Neural crest cell (in vitro differentiated cells): ENCODE results near the gene TBC1D2B. TPM values are rescaled to one million over a fixed set of nuclear protein-coding genes. Genes with fewer than 3 reads are reported as not detected.

Experiments
- DNase-seq: peaks from one replicate; pipeline ENCODE4 v3.0.0; 2021; ENCODE audit warnings: low read depth, mixed read lengths, low spot score
- H3K27ac Mint-ChIP-seq: one replicate; pipeline ENCODE4 v1.8.0; 2021; ENCODE audit warnings: mild to moderate bottlenecking, mixed read lengths; ENCODE audit not compliant: unreplicated experiment
- H3K27me3 Mint-ChIP-seq: 2 replicates; pipeline ENCODE4 v1.8.0; 2021; ENCODE audit warnings: low read depth, mild to moderate bottlenecking, mixed read lengths
- H3K36me3 Mint-ChIP-seq: 2 replicates; pipeline ENCODE4 v1.8.0; 2021; ENCODE audit warnings: low read depth, mild to moderate bottlenecking, mixed read lengths
- H3K4me1 Mint-ChIP-seq: 2 replicates; pipeline ENCODE4 v1.8.0; 2021; ENCODE audit warnings: mixed read lengths
- H3K4me3 Mint-ChIP-seq: one replicate; pipeline ENCODE4 v1.8.0; 2021; ENCODE audit warnings: mild to moderate bottlenecking, mixed read lengths
- H3K9me3 Mint-ChIP-seq: 2 replicates; pipeline ENCODE4 v1.8.0; 2021; ENCODE audit warnings: mixed read lengths
- long read RNA-seq: library from polyadenylated mRNA; unstranded; transcript quantifications from one replicate; pipeline ENCODE4 v2.0.0, GENCODE V29; 2020
- total RNA-seq: library from RNA; stranded (reverse); gene quantifications from 2 replicates; pipeline ENCODE4 v1.2.1, GENCODE V29; 2021
- TF ChIP-seq, protein P1 (sequence below): fragments of 200-600 bp; sonication (generic); conservative IDR thresholded peaks from 2 replicates; pipeline ENCODE4 v1.5.0; 2021; ENCODE audit warnings: antibody characterized with exemption, mild to moderate bottlenecking

TBC1D2B gene
- total RNA-seq = 19.7 and 21.8 TPM in 2 replicates
- long read RNA-seq, full-length matches to known transcripts = 4 of 5 reads
- long read RNA-seq, partial matches to known transcripts = 1 of 5 reads
- long read RNA-seq, other reads (novel, unspliced or antisense) = 0 of 5 reads

DNA sequence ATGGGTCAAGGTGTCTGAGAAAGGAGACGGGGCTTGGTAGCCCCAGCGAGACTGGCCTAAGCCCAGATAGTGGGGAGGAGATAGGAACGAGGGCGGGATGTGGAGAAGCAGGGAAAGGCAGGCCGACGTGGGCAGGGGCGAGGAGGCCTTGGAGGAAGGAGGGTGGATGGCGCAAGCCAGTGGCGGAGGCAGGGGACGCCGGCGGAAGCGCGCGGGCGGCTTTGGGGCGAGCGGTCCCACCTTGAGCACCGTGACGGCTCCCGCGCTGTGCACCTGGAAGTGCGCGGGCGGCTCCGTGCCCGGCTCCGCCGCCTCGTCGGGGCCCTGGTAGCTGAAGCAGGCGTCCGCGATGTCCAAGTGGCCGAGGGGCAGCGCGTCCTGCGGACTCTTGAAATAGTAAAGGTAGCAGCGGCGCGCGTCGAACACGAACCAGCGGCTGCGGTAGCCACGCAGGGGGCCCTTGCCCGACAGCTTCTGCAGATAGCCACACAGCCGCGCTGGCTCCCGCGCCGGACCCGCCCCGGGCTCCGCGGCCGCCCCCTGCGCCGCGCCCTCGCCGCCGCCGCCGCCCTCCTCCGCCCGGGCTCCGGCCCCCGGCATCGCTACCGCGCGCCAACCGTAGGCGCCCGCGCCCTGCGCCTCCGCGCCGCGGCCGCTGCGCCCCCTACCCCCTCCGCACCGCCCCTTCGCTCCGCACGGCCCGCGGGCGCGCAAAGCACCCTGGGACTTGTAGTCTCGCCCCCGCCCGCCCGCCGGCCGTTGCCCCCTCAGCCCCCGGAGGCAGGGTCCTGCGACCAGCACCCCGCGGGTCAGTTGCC, at the start of gene TBC1D2B:
TBC1D2B (minus strand) TSS at position 659 of the 818 bp plus-strand sequence; CDS start at position 600, 59 bp downstream.
- no peaks in the 10 kb centered on the region for H3K27me3 Mint-ChIP-seq
- H3K27ac Mint-ChIP-seq = peak within 1 kb of the TSS; percentile 94
- peak; percentile 56 for DNase-seq
- H3K9me3 Mint-ChIP-seq = no peaks in the 10 kb centered on the region
- no peaks in the 10 kb centered on the region for H3K36me3 Mint-ChIP-seq
- H3K4me1 Mint-ChIP-seq = peaks cover 33% of the 10 kb centered on the region
- TF ChIP-seq, protein P1, sequence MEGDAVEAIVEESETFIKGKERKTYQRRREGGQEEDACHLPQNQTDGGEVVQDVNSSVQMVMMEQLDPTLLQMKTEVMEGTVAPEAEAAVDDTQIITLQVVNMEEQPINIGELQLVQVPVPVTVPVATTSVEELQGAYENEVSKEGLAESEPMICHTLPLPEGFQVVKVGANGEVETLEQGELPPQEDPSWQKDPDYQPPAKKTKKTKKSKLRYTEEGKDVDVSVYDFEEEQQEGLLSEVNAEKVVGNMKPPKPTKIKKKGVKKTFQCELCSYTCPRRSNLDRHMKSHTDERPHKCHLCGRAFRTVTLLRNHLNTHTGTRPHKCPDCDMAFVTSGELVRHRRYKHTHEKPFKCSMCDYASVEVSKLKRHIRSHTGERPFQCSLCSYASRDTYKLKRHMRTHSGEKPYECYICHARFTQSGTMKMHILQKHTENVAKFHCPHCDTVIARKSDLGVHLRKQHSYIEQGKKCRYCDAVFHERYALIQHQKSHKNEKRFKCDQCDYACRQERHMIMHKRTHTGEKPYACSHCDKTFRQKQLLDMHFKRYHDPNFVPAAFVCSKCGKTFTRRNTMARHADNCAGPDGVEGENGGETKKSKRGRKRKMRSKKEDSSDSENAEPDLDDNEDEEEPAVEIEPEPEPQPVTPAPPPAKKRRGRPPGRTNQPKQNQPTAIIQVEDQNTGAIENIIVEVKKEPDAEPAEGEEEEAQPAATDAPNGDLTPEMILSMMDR = no peak
- peak within 1 kb of the TSS; percentile 95 for H3K4me3 Mint-ChIP-seq

DNA sequence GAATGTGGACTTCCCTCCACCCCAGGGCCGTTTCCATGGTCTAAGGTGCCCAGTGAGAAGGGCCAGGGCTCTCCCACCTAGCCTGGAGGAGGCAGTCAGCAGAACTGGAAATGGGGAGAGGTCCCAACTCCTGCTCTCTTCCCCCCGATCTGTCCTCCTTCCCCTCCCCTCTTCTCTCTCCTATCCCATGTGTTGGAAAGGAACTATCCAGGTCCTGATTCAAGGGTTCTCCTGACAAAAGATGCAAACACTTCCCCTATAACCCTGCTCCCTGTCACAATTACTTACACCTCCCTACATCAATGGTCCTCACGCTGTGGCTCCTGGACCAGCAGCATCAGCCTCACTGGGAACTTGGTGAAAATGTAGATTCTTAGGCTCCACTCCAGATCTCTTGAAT, 47.8 kb upstream of the TBC1D2B start:
- Mint-ChIP-seq H3K27me3 (no peaks in the 10 kb centered on the region), H3K9me3 (no peaks in the 10 kb centered on the region), H3K4me1 (peaks cover 9% of the 10 kb centered on the region), H3K27ac (no peak overlapping the region), H3K4me3 (no peak overlapping the region), H3K36me3 (no peaks in the 10 kb centered on the region)
- TF ChIP-seq, protein P1 = no peak
- no peak for DNase-seq

DNA sequence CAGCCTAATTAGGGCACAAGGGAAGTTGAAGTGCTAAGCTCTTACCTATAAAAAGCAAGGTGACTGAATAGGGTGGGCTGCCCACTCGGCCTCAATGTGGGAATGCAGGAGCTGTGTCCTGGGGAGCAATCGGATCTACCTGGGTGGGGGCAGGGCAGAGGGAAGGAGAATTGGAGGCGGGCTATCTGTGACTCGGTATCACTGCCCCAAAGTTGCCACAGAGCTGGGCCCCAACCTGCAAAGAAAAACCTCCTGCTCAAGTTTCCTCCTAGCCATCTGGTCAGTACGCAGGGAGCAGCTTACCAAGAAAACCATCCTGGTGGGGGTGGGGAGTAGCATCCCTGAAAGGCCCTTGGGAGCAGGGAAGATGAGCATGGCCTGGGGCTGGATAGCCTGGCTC, 43.0 kb upstream of the TBC1D2B start:
- no peaks in the 10 kb centered on the region for H3K27me3 Mint-ChIP-seq
- H3K36me3 Mint-ChIP-seq = no peaks in the 10 kb centered on the region
- H3K4me3 Mint-ChIP-seq = no peak overlapping the region
- H3K27ac Mint-ChIP-seq = no peak overlapping the region
- no peak for DNase-seq
- TF ChIP-seq, protein P1 = no peak
- H3K4me1 Mint-ChIP-seq = peaks cover 7% of the 10 kb centered on the region
- no peaks in the 10 kb centered on the region for H3K9me3 Mint-ChIP-seq

DNA sequence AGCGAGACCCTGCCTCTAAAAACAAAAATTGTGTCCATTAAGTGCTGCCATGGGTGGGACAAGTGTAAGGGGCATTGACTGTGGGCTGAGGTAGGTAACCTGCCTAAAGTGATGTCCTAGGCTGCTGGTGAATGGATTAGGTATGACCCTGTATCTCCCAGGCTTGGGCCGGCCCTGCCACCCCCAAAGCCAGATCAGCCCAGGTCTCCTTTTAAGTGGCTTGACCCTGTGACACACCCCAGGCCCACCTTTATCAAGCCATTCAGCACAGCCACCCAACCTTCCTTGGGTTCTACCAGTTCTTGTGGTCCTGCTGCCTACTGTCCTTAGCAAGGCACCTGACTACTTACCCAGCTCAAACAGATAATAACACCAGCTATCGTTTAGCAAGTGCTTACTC, 35.0 kb upstream of the TBC1D2B start:
- H3K9me3 Mint-ChIP-seq = no peaks in the 10 kb centered on the region
- no peaks in the 10 kb centered on the region for H3K36me3 Mint-ChIP-seq
- no peak overlapping the region for H3K4me3 Mint-ChIP-seq
- H3K27me3 Mint-ChIP-seq = no peaks in the 10 kb centered on the region
- TF ChIP-seq, protein P1 = no peak
- no peak for DNase-seq
- H3K27ac Mint-ChIP-seq = no peak overlapping the region
- H3K4me1 Mint-ChIP-seq = peaks cover 14% of the 10 kb centered on the region

DNA sequence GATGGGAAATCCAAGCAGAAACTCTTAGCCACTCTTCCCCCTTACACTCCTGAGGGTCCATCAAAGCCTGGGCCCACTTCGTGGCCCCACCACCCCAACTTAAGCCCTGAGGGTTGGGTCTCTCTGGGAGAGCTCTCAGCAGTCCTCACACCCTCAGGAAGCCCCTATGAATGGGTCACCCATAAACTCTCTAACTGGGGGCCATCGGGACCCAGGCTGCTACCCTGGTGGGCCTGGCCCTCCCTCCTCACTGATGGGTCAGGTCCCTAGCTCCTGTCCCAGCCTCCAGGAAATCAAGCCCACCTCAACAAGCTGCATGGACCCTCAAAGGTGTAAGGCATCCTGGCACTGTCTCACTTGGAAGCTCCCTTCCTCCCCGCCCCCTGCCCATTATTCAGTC, 34.3 kb upstream of the TBC1D2B start:
- Mint-ChIP-seq H3K27ac (no peak overlapping the region), H3K9me3 (no peaks in the 10 kb centered on the region), H3K4me3 (no peak overlapping the region), H3K36me3 (no peaks in the 10 kb centered on the region), H3K4me1 (peaks cover 11% of the 10 kb centered on the region), H3K27me3 (no peaks in the 10 kb centered on the region)
- TF ChIP-seq, protein P1 = no peak
- DNase-seq = no peak
